Endodermal cell (in vitro differentiated cells): ENCODE data around the gene RPLP1. TPM values are rescaled to one million over a fixed set of nuclear protein-coding genes. Genes with fewer than 3 reads are reported as not detected.
A peak's percentile ranks its signal among the peaks of the same experiment; 100 is the strongest.

ENCODE experiments used
- DNase-seq: peaks from one replicate; pipeline ENCODE4 v3.0.0-alpha.2; 2017
- H3K27ac ChIP-seq: 2 replicates; pipeline ENCODE4 v1.5.1; 2013; ENCODE audit warnings: mild to moderate bottlenecking, low read depth, low read length, moderate library complexity
- H3K27me3 ChIP-seq: 2 replicates; pipeline ENCODE4 v1.6.1; 2013; ENCODE audit warnings: mild to moderate bottlenecking, low read length, moderate library complexity; ENCODE audit not compliant: insufficient read depth, control insufficient read depth, poor library complexity, severe bottlenecking
- H3K36me3 ChIP-seq: 2 replicates; pipeline ENCODE4 v1.7.0; 2013; ENCODE audit warnings: mild to moderate bottlenecking, low read length, moderate library complexity; ENCODE audit not compliant: control insufficient read depth, insufficient read depth
- H3K4me1 ChIP-seq: one replicate; pipeline ENCODE4 v1.7.0; 2013; ENCODE audit warnings: low read length; ENCODE audit not compliant: control insufficient read depth, insufficient read depth
- H3K4me3 ChIP-seq: 2 replicates; pipeline ENCODE4 v1.5.1; 2013; ENCODE audit warnings: mild to moderate bottlenecking, low read length, moderate library complexity
- H3K9ac ChIP-seq: 2 replicates; pipeline ENCODE4 v1.6.1; 2013; ENCODE audit warnings: mild to moderate bottlenecking, low read length, moderate library complexity; ENCODE audit not compliant: poor library complexity, severe bottlenecking; ENCODE audit errors: extremely low read depth
- H3K9me3 ChIP-seq: 2 replicates; pipeline ENCODE4 v1.6.1; 2013; ENCODE audit warnings: mild to moderate bottlenecking, low read length, moderate library complexity; ENCODE audit not compliant: control insufficient read depth
- H3K27ac Mint-ChIP-seq: 2 replicates; pipeline ENCODE4 v1.8.0; 2020; ENCODE audit warnings: mixed read lengths
- H3K27me3 Mint-ChIP-seq: 2 replicates; pipeline ENCODE4 v1.8.0; 2021; ENCODE audit warnings: mild to moderate bottlenecking, mixed read lengths; ENCODE audit not compliant: insufficient read depth
- H3K36me3 Mint-ChIP-seq: 2 replicates; pipeline ENCODE4 v1.8.0; 2020; ENCODE audit warnings: low read depth, mixed read lengths
- H3K4me1 Mint-ChIP-seq: 2 replicates; pipeline ENCODE4 v1.8.0; 2020; ENCODE audit warnings: mixed read lengths
- H3K4me3 Mint-ChIP-seq: 2 replicates; pipeline ENCODE4 v1.8.0; 2020; ENCODE audit warnings: mild to moderate bottlenecking, moderate library complexity, mixed read lengths
- H3K9me3 Mint-ChIP-seq: 2 replicates; pipeline ENCODE4 v1.8.0; 2020; ENCODE audit warnings: mild to moderate bottlenecking, mixed read lengths
- CTCF ChIP-seq: fragments of 200-600 bp; sonication (generic); conservative IDR thresholded peaks from 2 replicates; pipeline ENCODE4 v1.5.0; 2021; ENCODE audit warnings: antibody characterized with exemption, mild to moderate bottlenecking
- WGBS, 2 experiments: methylation state at CpG; one replicate each; pipeline versions ENCODE4 v1.1.5 to v1.1.7; 2013; ENCODE audit warnings: missing lambda C conversion rate in 2 of 2, mixed read lengths in 1 of 2; ENCODE audit not compliant: insufficient coverage in 1 of 2, insufficient read length in 1 of 2; 5-methylcytosine and 5-hydroxymethylcytosine counted together
- total RNA-seq, 2 donors: library from RNA; stranded (reverse); fragmentation: NEBNext Ultra II Directional in 1 of 2; extraction: Animal tissue kit (Norgen Biotek cat#: 25700) in 1 of 2; gene quantifications; 2 replicates in 1 of 2; 3 replicates in 1 of 2; pipeline ENCODE4 v1.2.1, GENCODE V29; 2021

The RPLP1 gene
- total RNA-seq, 2 donors from 2014 or later, result 1,560 to 1,563 TPM

- Mint-ChIP-seq H3K4me1 (no peaks in the 10 kb centered on the region), H3K27ac (no peak overlapping the region), H3K4me3 (no peak overlapping the region), H3K36me3 (no peaks in the 10 kb centered on the region), H3K9me3 (peaks cover 20% of the 10 kb centered on the region), H3K27me3 (peaks cover 36% of the 10 kb centered on the region)
- TF ChIP-seq CTCF, result no peak
- Histone ChIP-seq H3K9me3 (peaks cover 16% of the 10 kb centered on the region), H3K4me1 (no peaks in the 10 kb centered on the region), H3K9ac (no peak overlapping the region), H3K4me3 (no peak overlapping the region), H3K36me3 (no peaks in the 10 kb centered on the region), H3K27me3 (peaks cover 40% of the 10 kb centered on the region), H3K27ac (no peak overlapping the region)
- WGBS, 2 experiments, result 92 to 94% methylated on average over 3 of the region's 3 CpGs
- peak; percentile 24 for DNase-seq
Measured at GRCh38 chr15:69491038-69491505, 38.5 kb downstream of the RPLP1 start.

- Mint-ChIP-seq H3K36me3 (no peaks in the 10 kb centered on the region), H3K4me3 (no peak overlapping the region), H3K9me3 (peaks cover 14% of the 10 kb centered on the region), H3K27ac (no peak overlapping the region), H3K4me1 (no peaks in the 10 kb centered on the region), H3K27me3 (peaks cover 21% of the 10 kb centered on the region)
- Histone ChIP-seq H3K9ac (no peak overlapping the region), H3K9me3 (peaks cover 16% of the 10 kb centered on the region), H3K4me1 (no peaks in the 10 kb centered on the region), H3K4me3 (no peak overlapping the region), H3K27me3 (peaks cover 30% of the 10 kb centered on the region), H3K36me3 (no peaks in the 10 kb centered on the region), H3K27ac (no peak overlapping the region)
- peak; percentile 38 for DNase-seq
- TF ChIP-seq CTCF, result no peak
- WGBS, 2 experiments, result 93 to 94% methylated on average over 2 of the region's 2 CpGs
Measured at GRCh38 chr15:69493406-69493805, 40.8 kb downstream of the RPLP1 start.

- Mint-ChIP-seq H3K27me3 (peaks cover 11% of the 10 kb centered on the region), H3K36me3 (no peaks in the 10 kb centered on the region)
Measured at GRCh38 chr15:69496001-69496400, 43.4 kb downstream of the RPLP1 start.

More at GRCh38 chr15:69496001-69496400, 43.4 kb downstream of the RPLP1 start:
- H3K27ac Mint-ChIP-seq, result no peak overlapping the region
- H3K4me1 Mint-ChIP-seq, result peaks cover 3% of the 10 kb centered on the region
- H3K4me3 ChIP-seq, result no peak overlapping the region
- no peak overlapping the region for H3K4me3 Mint-ChIP-seq
- H3K9ac ChIP-seq, result no peak overlapping the region
- H3K27me3 ChIP-seq, result peaks cover 9% of the 10 kb centered on the region
- H3K27ac ChIP-seq, result no peak overlapping the region
- no peaks in the 10 kb centered on the region for H3K36me3 ChIP-seq
- H3K4me1 ChIP-seq, result no peaks in the 10 kb centered on the region
- no peak for TF ChIP-seq CTCF
- peaks cover 16% of the 10 kb centered on the region for H3K9me3 ChIP-seq
- peaks cover 9% of the 10 kb centered on the region for H3K9me3 Mint-ChIP-seq
- WGBS, 2 experiments, result 89 to 96% methylated on average over 2 of the region's 2 CpGs
- DNase-seq, result no peak
